PC-3 (cell line): ENCODE data around the gene TALDO1.

Experiments
- EZH2 ChIP-seq: fragments of 300-600 bp; sonication (generic); IDR thresholded peaks from one replicate; pipeline ENCODE4 v1.6.1; 2017; ENCODE audit warnings: antibody characterized with exemption, mild to moderate bottlenecking, low read length; ENCODE audit not compliant: unreplicated experiment
- EZH2phosphoT487 ChIP-seq: fragments of 300-600 bp; sonication (generic); IDR thresholded peaks from 2 replicates; pipeline ENCODE4 v1.6.1; 2018; ENCODE audit warnings: mild to moderate bottlenecking, antibody characterized with exemption, low read length, borderline replicate concordance
- TF ChIP-seq, protein P1 (sequence below): fragments of 300-600 bp; sonication (generic); conservative IDR thresholded peaks from 2 replicates; pipeline ENCODE4 v1.5.1; 2017; ENCODE audit warnings: antibody characterized with exemption, low read depth, mild to moderate bottlenecking, low read length

- TF ChIP-seq, protein P1, sequence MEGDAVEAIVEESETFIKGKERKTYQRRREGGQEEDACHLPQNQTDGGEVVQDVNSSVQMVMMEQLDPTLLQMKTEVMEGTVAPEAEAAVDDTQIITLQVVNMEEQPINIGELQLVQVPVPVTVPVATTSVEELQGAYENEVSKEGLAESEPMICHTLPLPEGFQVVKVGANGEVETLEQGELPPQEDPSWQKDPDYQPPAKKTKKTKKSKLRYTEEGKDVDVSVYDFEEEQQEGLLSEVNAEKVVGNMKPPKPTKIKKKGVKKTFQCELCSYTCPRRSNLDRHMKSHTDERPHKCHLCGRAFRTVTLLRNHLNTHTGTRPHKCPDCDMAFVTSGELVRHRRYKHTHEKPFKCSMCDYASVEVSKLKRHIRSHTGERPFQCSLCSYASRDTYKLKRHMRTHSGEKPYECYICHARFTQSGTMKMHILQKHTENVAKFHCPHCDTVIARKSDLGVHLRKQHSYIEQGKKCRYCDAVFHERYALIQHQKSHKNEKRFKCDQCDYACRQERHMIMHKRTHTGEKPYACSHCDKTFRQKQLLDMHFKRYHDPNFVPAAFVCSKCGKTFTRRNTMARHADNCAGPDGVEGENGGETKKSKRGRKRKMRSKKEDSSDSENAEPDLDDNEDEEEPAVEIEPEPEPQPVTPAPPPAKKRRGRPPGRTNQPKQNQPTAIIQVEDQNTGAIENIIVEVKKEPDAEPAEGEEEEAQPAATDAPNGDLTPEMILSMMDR: no peak
- TF ChIP-seq EZH2 (no peak), EZH2phosphoT487 (no peak)
These were observed 55.6 kb downstream of the TALDO1 start for GRCh38 chr11:802693-803466.
